NCI-H2171 treated with DMSO at 0.1 percent for 48 hours (cell line): ENCODE data around the gene GANC.
"Not testable (repeated sequence)": the region's sequence is repeated elsewhere in the genome, so short reads cannot be mapped to it uniquely, and the experiment has no call there.

Experiments
- DNase-seq: peaks from one replicate; lab custom pipeline; 2025; lab: John Stamatoyannopoulos, UW

The GANC gene

DNA sequence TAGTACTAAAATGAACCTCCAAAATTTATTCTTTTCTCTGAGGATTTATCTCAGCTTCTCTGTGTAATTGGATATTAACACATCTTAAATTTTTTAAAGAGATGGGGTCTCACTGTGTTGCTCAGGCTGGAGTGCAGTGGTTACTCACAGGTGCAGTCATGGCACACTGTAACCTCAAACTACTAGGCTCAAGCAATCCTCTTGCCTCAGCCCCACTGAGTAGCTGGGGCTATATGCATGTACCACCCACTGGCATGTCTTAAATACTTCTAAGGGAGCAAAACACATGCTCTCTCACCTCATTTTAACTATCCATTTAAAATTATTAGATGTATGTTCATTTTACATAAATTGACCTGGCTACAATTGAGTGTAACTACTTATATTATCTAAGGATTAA, 11.6 kb downstream of the GANC start:
- DNase-seq = no peak

- no peak for DNase-seq
These were observed 12.0 kb downstream of the GANC start for GRCh38 chr15:42285034-42285433.

GRCh38 chr15:42286445-42287029, 13.5 kb downstream of the GANC start:
- no peak for DNase-seq

- no peak for DNase-seq
These were observed 14.9 kb downstream of the GANC start for GRCh38 chr15:42287931-42288330.

- DNase-seq = no peak
These were observed 16.2 kb downstream of the GANC start for GRCh38 chr15:42289166-42289565.

DNA sequence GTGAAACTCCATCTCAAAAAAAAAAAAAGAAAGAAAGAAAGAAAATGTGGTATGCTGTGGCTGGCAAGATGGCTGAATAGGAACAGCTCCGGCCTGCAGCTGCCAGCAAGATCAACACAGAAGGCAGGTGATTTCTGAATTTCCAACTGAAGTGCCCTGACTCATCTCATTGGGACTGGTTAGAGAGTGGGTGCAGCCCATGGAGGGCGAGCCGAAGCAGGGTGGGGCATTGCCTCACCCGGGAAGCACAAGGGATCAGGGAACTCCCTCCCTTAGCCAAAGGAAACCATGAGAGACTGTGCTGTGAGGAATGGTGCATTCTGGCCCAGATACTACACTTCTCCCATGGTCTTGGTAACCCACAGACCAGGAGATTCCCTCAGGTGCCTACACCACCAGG, 28.0 kb downstream of the GANC start:
- not testable (repeated sequence) for DNase-seq

DNA sequence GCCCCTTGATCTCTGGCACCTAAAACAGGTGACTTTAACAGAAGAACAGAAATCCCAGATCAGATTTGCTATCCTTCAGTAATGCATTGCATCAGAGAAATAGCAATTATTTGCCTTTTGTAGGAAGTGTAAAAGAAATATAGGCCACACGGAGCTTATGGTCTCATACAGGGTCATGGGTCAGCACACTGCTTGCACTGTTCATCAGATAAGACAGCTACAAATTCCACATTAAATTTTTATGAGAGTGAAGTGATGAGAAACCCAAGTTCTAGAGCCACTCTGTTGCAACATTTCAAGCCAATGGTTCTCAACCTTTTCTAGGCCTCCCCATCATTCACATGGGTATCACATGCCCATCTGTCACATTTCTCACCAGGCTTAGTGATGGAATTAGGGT, 33.7 kb downstream of the GANC start:
- DNase-seq = no peak

GRCh38 chr15:42313463-42313862, 40.5 kb downstream of the GANC start:
- DNase-seq = no peak

- no peak for DNase-seq
These were observed 41.8 kb downstream of the GANC start for GRCh38 chr15:42314818-42315217.

GRCh38 chr15:42315521-42315920, 42.5 kb downstream of the GANC start:
- no peak for DNase-seq

DNA sequence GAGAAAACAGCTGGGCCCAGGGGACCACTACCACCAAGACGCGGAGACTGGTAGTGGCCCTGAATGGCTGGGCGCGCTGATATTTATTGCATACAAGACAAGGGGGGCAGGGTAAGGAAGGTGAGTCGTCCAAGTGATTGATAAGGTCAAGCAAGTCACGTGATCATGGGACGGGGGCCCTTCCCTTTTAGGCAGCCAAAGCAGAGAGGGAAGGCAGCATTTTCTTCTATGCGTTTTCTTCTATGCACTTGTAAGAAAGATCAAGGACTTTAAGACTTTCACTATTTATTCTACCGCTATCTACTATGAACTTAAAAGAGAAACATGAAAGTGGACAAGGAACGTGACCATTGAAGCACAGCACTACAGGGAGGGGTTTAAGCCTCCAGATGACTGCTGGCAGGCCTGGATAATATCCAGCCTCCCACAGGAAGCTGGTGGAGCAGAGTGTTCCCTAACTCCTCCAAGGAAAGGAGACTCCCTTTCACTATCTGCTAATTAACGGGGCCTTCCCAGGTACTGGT, 43.3 kb downstream of the GANC start:
- DNase-seq = not testable (repeated sequence)

GRCh38 chr15:42319206-42319605, 46.2 kb downstream of the GANC start:
- DNase-seq = no peak

DNA sequence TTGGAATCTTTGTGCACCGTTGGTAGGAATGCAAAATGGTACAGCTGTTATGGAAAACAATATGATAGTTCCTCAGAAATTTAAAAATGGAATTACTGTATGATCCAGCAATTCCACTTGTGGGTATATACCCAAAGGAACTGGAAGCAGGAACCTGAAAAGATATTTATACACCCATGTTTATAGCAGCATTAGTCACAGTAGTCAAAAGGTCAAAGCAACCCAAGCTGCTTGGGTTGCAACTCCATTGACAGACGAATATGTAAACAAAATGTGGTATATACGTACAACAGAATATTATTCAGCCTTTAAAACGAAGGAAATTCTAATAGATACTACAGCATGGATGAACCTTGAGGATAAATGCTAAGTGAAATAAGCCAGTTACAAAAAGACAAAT, 51.3 kb downstream of the GANC start:
- no peak for DNase-seq

- DNase-seq = no peak
These were observed 56.2 kb downstream of the GANC start for GRCh38 chr15:42329161-42329560.

DNA sequence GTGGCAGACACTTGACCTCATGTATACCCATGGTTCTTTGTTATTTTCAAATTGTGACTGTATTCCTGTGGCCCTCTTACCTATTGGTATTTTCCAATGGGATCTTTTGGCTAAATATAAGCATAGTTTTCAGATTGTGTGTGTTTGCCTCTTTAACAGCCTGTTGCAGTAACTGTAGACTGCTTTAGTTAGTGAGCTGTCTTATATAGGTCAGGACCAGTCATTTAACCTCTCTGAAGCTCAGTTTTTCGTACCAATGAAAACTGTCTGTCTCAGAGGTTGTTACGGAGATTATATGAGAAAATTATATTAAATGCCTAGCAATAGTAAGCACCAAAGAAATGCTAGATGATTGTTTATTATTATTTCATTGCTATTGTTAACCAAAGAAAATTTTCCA, 57.0 kb downstream of the GANC start:
- no peak for DNase-seq

- no peak for DNase-seq
These were observed 58.2 kb downstream of the GANC start for GRCh38 chr15:42331235-42331634.

GRCh38 chr15:42332331-42332730, 59.3 kb downstream of the GANC start:
- no peak for DNase-seq

DNA sequence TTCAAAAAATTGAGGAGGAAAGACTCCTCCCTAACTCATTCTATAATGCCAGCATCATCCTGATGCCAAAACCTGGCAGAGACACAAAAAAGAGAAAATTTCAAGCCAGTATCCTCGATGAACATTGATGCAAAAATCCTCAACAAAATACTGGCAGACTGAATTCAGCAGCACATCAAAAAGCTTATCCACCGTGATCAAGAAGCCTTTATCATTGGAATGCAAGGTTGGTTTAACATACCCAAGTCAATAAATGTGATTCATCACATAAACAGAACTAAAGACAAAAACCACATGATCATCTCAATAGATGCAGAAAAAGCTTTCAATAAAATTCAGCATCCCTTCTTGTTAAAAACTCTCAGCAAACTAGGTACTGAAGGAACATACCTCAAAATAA, 62.1 kb downstream of the GANC start:
- DNase-seq = no peak

DNA sequence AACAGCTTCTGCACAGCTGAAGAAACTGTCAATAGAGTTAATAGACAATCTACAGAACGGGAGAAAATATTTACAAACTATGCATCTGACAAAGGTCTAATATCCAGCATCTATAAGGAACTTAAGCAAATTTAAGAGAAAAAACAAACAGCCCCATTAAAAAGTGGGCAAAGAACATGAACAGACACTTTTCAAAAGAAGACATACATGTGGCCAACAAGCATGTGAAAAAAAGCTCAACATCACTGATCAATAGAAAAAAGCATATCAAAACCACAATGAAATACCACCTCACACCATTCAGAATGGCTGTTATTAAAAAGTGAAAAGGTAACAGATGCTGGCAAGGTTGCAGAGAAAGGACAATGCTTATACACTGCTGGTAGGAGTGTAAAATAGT, 63.6 kb downstream of the GANC start:
- not testable (repeated sequence) for DNase-seq

DNA sequence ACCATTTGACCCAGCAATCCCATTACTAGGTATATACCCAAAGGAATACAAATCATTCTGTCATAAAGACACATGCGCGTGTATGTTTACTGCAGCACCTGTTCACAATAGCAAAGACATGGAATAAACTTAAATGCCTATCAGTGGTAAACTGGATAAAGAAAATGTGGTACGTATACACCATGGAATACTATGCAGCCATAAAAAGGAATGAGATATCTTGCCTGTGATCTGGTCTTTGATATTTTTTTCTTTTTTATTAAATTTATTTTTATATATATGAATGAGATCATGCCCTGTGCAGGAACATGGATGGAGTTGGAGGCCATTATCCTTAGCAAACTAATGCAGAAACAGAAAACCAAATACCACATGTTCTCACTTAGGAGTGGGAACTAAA, 64.1 kb downstream of the GANC start:
- not testable (repeated sequence) for DNase-seq

- no peak for DNase-seq
These were observed 65.5 kb downstream of the GANC start for GRCh38 chr15:42338500-42338899.

GRCh38 chr15:42343596-42344232, 70.7 kb downstream of the GANC start:
- no peak for DNase-seq

- DNase-seq = no peak
These were observed 71.8 kb downstream of the GANC start for GRCh38 chr15:42344763-42345162.

- no peak for DNase-seq
These were observed 72.5 kb downstream of the GANC start for GRCh38 chr15:42345504-42345903.
